ENCODE measurements around the gene STXBP3.

Gene STXBP3

GRCh38 chr1:108819878-108820277, 73.4 kb downstream of the STXBP3 start:
- H3K27ac ChIP-seq = no peak overlapping the region
- TF ChIP-seq, protein P1, sequence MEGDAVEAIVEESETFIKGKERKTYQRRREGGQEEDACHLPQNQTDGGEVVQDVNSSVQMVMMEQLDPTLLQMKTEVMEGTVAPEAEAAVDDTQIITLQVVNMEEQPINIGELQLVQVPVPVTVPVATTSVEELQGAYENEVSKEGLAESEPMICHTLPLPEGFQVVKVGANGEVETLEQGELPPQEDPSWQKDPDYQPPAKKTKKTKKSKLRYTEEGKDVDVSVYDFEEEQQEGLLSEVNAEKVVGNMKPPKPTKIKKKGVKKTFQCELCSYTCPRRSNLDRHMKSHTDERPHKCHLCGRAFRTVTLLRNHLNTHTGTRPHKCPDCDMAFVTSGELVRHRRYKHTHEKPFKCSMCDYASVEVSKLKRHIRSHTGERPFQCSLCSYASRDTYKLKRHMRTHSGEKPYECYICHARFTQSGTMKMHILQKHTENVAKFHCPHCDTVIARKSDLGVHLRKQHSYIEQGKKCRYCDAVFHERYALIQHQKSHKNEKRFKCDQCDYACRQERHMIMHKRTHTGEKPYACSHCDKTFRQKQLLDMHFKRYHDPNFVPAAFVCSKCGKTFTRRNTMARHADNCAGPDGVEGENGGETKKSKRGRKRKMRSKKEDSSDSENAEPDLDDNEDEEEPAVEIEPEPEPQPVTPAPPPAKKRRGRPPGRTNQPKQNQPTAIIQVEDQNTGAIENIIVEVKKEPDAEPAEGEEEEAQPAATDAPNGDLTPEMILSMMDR (conservative IDR thresholded peaks at IDR 0.05) = no peak
- TF ChIP-seq ZFX (IDR thresholded peaks at IDR 0.05) = no peak

DNA sequence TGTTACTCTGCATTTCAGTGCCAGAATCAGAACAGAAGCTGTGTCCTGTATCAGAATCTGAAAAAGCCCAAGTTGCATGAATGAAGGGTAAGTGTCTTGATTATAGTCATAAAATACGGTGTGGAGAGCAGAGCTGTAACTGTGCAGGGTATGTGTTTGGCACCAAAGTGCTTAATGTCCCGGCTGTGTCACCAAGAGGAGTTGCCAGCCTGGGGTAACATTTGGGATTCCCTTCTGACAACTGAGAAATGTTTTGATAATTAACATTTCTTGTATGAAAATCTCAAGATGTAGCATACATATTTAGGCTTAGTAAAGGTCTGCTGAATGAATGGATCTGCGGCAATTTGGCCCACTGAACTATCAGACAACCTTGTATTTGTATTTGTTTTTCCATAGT, 77.2 kb downstream of the STXBP3 start:
- no peak overlapping the region for H3K27ac ChIP-seq
- TF ChIP-seq ZFX (IDR thresholded peaks at IDR 0.05) = no peak
- TF ChIP-seq, protein P1 (conservative IDR thresholded peaks at IDR 0.05) = no peak

- H3K27ac ChIP-seq = no peak overlapping the region
- TF ChIP-seq, protein P1 (conservative IDR thresholded peaks at IDR 0.05) = no peak
- TF ChIP-seq ZFX (IDR thresholded peaks at IDR 0.05) = no peak
Observed at GRCh38 chr1:108824051-108824450, 77.6 kb downstream of the STXBP3 start.

GRCh38 chr1:108826081-108826635, 79.7 kb downstream of the STXBP3 start:
- no peak for TF ChIP-seq ZFX (IDR thresholded peaks at IDR 0.05)
- TF ChIP-seq, protein P1 (conservative IDR thresholded peaks at IDR 0.05) = no peak
- H3K27ac ChIP-seq = no peak overlapping the region

- H3K27ac ChIP-seq = no peak overlapping the region
- TF ChIP-seq ZFX (IDR thresholded peaks at IDR 0.05) = no peak
- TF ChIP-seq, protein P1 (conservative IDR thresholded peaks at IDR 0.05) = peak; percentile 90
Observed at GRCh38 chr1:108828074-108828961, 81.8 kb downstream of the STXBP3 start.

DNA sequence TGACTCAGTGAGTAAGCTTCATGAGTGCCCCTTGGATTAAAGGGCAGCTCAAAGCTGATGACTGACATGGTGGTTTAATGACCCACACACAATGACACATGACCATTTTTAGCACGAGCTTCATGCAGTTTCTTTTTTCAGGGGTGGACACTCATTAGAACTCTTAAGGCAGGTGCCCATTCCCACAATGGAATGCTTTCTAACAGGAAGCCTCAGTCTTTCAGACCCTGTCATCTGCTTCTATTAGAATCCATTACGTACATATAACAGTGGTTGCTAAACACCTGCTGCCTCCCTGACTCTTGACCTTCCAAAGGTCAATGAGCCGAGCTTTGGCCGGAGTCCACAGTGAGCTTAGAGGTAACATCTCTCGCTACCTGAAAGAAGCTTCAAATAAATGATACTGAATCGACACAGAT, 83.0 kb downstream of the STXBP3 start:
- no peak overlapping the region for H3K27ac ChIP-seq
- no peak for TF ChIP-seq ZFX (IDR thresholded peaks at IDR 0.05)
- TF ChIP-seq, protein P1 (conservative IDR thresholded peaks at IDR 0.05) = no peak
